HG03460 (cell line): ENCODE data around the gene ST6GALNAC3.

Source experiments
- ATAC-seq: cut with Tn5 transposase; IDR thresholded peaks from one replicate; pipeline ENCODE4 v1.9.1; 2021; ENCODE audit not compliant: unreplicated experiment

The ST6GALNAC3 gene

GRCh38 chr1:76186554-76187170 lies 112.1 kb downstream of the ST6GALNAC3 start:
- ATAC-seq = no peak

- ATAC-seq = no peak
These were observed 112.9 kb downstream of the ST6GALNAC3 start for GRCh38 chr1:76187436-76187835.

DNA sequence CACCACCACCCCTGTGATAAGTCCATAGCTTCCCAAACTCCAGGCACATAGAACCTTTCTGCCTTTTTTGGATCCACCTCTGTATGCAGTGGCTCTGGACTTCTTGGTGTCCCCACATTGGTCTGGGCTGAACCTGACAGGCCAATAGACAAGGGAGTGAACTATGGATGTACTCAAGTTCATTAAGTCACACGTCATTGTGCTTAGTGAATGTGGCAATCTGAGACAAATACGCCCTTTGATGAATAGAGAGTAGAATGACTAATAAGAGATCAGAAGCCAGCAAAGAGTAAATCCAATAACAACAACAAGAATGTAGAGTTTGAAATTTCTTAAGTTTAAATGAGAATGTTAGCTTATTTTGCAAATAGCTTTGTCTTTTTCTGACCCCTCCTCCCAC lies 114.8 kb downstream of the ST6GALNAC3 start:
- no peak for ATAC-seq

- ATAC-seq = no peak
These were observed 116.3 kb downstream of the ST6GALNAC3 start for GRCh38 chr1:76190749-76191424.

DNA sequence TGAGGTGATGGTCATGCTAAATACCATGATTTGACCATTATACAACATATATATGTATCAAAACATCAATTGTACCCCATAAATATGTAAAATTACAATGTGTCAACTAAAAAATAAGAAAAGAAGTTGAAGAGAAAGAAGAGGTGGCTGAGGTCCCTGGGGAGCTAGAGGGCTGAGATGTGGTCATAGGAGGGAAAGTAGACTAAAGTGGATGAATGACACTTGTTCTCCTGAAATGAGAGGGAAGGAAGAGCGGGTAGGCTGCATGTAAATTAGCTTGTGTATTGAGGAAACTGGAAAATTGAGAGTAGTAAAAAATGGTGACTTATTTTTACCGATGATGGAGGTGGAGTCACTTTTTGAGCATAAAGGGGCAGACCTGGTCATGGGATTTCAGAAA lies 117.0 kb downstream of the ST6GALNAC3 start:
- no peak for ATAC-seq

DNA sequence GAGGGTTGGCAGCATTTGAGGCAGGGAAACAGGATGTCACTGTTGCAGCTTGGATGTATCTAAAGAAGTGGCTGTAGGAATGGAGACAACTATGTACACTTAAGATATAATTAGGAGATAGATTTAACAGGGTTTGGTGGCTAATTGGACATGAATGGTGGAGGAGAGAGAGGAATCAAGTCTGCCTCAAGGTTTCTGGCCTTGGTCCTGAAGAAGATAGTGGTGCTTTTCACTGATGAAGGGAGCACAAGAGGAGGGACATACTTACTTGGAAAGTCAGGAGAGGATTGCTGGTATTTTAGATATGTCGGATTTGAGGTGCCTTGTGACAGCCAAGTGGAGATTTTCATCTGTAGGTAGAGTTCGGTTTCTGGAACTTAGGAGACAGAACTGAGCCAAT lies 123.9 kb downstream of the ST6GALNAC3 start:
- no peak for ATAC-seq

DNA sequence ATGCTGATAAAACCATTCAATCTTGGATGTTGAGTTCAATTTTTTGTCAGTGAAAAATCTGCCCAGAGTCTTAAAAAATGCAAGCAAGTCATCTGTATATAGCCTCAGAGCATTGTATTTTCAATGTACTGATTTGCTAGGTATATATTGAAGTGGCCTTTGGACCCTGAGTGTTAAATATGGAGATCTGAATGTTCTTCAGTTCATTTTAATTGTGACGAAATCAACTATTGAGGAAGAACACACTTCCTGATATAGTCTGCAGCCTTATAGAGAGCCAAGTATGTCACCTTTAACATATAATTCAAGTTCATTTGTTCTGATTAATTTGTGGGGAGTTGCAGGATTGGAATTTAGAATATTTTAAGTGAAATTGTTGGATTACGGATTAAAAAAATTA lies 128.1 kb downstream of the ST6GALNAC3 start:
- ATAC-seq = no peak

DNA sequence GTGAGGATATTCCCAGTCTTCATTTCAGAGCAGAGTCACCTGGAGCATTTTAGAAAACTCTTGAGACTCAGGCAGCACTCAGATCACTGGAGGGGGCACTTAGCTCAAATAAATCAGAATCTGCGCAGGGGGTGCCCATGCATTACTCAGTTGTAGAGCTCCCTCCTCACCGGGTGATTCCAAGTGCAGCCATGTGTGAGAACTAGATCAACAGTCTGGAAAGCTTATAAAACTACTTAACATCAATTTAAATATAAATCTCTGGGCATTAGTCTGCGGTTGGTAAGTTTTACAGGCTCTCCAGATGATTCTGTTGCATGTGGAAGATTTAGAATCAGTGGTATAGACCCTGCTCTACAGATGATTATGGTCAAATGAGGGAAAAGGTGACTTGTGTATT lies 128.6 kb downstream of the ST6GALNAC3 start:
- ATAC-seq = no peak

GRCh38 chr1:76209238-76209637 lies 134.7 kb downstream of the ST6GALNAC3 start:
- no peak for ATAC-seq

DNA sequence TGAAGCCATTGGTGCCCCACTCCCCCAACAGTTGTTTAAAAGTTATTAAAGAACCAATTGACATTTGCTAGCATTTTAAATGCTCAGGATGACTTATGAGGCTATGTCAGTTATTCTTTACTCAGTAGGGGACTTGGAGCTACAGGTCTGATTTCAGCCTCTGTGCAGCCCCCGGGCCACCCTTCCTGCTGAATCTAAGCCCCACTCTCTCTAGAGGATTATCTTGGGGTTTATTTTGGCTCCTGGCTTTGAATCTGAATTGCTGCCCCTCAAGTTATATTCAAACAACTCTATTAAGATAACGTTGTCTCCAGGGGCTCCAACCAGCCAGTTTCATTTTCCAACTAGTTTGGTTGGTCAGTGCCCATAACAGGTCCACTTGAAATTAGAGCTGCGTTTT lies 135.1 kb downstream of the ST6GALNAC3 start:
- no peak for ATAC-seq

DNA sequence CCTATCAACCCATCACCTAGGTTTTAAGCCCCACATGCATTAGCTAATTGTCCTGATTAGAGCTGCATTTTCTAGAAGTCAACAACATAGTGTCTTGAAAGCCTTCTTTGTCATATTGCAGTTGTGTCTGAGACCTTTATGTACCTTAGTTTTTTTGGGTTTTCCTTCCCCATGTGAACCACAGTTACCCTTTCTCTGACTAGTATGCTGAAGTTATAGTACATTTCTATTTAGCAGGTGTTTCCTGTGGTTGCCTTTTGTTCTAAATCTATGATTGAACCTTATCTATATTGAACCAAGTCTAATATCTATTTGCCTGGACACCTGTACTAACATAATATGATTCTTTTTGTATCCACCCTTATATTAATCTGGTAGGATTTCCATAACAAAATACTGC lies 135.6 kb downstream of the ST6GALNAC3 start:
- ATAC-seq = no peak

DNA sequence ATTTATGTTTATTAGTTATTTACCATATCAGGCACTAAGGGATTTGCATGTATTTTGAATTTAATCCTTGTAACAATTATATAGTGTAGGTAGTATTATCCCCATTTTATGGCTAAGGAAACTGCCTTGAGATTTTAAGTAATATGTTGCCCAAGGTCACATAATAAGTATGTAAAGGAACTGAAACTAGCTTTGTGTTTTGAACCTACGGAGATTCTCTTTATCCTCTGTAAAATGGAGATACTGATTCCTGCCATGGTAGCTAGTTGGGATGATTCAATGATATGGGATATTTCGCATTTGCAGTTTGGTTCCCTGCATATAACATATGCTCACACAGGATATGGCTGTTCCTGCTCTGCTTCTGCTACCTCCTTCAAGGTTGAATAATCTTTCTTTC lies 144.3 kb downstream of the ST6GALNAC3 start:
- peak; percentile 36 for ATAC-seq

DNA sequence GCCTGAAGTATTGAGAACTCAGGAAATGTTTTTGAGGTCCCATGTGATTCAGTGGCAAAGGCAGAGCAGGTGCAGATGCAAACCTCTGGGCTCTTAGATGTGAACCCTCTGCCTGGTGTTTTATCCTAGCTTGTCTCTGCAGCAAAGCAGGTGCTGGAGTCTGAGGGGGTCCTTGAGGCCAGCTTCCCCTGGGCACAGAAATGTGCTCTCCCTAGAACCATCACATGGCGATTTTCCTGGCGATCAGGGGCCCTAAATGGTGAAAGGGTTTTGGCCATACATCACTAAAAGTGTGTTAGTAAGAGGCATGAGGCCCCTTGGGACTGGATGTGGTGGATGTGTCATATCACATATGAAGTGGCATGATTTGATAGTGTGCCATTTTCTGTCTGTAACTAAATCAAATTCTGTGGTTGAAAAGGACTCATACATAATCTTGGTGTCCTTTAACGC lies 144.8 kb downstream of the ST6GALNAC3 start:
- ATAC-seq = peak; percentile 54

DNA sequence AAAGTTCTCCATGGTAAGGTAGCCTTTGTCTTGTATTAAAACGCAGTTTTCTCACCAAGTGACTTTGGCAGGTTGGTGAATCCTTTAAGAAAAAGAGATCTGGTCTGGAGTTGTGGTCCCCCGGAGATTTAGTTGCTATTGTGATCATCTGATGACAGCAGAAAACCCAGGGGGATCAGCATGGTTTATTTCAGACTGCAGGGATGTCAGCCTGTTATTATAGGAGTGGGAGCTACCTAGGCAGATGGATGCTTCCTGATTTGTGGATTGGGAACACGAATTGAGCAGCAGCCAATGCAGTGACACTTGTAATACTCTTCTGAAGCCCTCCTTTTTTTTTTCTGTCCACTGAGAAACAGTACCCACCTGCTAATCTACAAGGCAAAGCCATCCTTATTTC lies 150.2 kb downstream of the ST6GALNAC3 start:
- ATAC-seq = no peak

DNA sequence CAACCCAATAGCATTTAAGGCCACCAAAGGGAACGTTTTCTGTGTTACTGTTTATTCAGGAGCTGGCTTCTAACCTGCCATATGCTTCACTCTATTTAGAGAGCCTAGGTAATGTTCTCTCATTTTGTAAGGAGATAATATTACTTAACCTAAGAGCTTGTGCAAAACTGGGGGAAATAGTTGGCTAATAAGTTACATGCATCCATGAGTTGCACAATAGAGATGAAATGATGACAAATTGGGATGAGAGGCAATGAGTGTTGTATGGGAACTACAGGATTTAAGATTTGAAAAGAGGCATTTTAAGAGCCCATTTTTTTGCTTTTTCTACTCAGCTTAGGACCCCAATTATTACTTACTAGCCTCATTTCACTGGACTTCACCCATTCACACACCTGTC lies 151.0 kb downstream of the ST6GALNAC3 start:
- no peak for ATAC-seq

- no peak for ATAC-seq
These were observed 153.1 kb downstream of the ST6GALNAC3 start for GRCh38 chr1:76227621-76228020.

DNA sequence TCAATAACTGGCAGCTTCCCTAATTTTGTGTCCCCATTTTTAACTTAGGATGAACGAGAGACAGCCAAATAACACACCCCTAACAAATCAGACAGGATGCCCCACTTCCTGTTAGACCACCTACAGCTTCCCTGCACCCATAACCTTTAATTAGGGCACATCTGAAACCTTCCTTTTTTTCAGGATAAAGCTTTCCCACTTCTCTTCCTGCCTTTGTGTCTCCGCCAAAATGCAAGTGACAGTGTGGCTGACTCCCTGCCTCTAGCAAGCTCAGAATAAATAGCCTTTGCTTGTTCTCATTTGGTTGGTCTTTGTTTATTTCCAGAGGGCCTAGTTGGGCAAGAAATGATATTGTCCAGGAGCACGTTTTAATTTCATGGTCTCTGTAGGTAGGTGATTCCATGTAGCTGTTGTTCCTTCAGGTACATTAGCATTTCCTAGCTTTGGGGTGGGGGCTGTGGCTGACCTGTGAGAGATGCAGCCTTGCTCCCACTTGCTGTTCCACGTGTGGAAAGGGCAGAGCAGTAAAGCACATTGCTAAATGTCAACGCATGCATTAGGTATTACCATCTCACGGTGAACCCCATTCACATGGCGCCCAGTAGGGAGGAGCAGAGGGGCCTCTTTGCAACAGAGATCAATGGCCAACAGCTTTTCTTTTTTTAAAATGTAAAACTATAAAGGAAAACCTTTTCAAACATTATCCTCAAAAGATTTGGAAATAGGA lies 154.9 kb downstream of the ST6GALNAC3 start:
- no peak for ATAC-seq

GRCh38 chr1:76230842-76231281 lies 156.3 kb downstream of the ST6GALNAC3 start:
- ATAC-seq = no peak

GRCh38 chr1:76231320-76231719 lies 156.8 kb downstream of the ST6GALNAC3 start:
- ATAC-seq = no peak

- no peak for ATAC-seq
These were observed 158.1 kb downstream of the ST6GALNAC3 start for GRCh38 chr1:76232666-76233065.

- no peak for ATAC-seq
These were observed 159.5 kb downstream of the ST6GALNAC3 start for GRCh38 chr1:76234061-76234460.

- ATAC-seq = no peak
These were observed 162.7 kb downstream of the ST6GALNAC3 start for GRCh38 chr1:76237211-76237610.
